ENCODE data around the gene NKTR. TPM values are rescaled to one million over a fixed set of nuclear protein-coding genes. Genes with fewer than 3 reads are reported as not detected.

NKTR gene
- total RNA-seq, 8 experiments from 2014 or later, result 44.4 to 140 (median 76.5) TPM

GRCh38 chr3:42683875-42684598, 83.6 kb downstream of the NKTR start:
- in situ Hi-C loops (cut with MboI; ENCODE audit: low pct_unique_long_range_greater_than_20kb in 2 of 9, low sequenced_read_pairs in 9 of 9, unreplicated experiment in 9 of 9), result no loop called here
- Histone ChIP-seq H3K27ac (peak overlapping the region in 1 of 2 donors; percentile 38), H3K4me3 (no peak overlapping the region), H3K4me1 (replicated peaks in 1 of 2) (peaks cover 2 to 9% of the 10 kb centered on the region in 2 donors)
- WGBS, 10 experiments, result 14 to 100% (median 58%) methylated on average over 1 to 7 of the region's 10 CpGs; no CpG with 5 or more reads in 3 of the 10 experiments
- peak; percentile 90 to 97 (median 95) for ATAC-seq (replicated peaks in 6 of 8)

GRCh38 chr3:42684632-42685362, 84.3 kb downstream of the NKTR start:
- peaks cover 2 to 9% of the 10 kb centered on the region in 2 donors for H3K4me1 ChIP-seq (replicated peaks in 1 of 2)
- no peak overlapping the region for H3K27ac ChIP-seq
- WGBS, 10 experiments, result 59 to 100% (median 81%) methylated on average over 1 to 6 of the region's 7 CpGs; no CpG with 5 or more reads in 1 of the 10 experiments
- no peak for ATAC-seq (replicated peaks in 6 of 8)
- no peak overlapping the region for H3K4me3 ChIP-seq
- in situ Hi-C loops (cut with MboI; ENCODE audit: low pct_unique_long_range_greater_than_20kb in 2 of 9, low sequenced_read_pairs in 9 of 9, unreplicated experiment in 9 of 9), result no loop called here

GRCh38 chr3:42685363-42685881, 84.9 kb downstream of the NKTR start, which contains the start of gene KLHL40:
Gene KLHL40, plus strand, starts transcription at chr3:42685537. Its CDS starts 82 bp downstream, at chr3:42685619.
- Histone ChIP-seq H3K4me1 (replicated peaks in 1 of 2) (peaks cover 2 to 9% of the 10 kb centered on the region in 2 donors), H3K4me3 (no peak within 1 kb of the TSS), H3K27ac (no peak within 1 kb of the TSS)
- in situ Hi-C loops (cut with MboI; ENCODE audit: low pct_unique_long_range_greater_than_20kb in 2 of 9, low sequenced_read_pairs in 9 of 9, unreplicated experiment in 9 of 9), result no loop called here
- ATAC-seq (replicated peaks in 6 of 8), result no peak
- WGBS, 10 experiments, result 40 to 96% (median 91%) methylated on average over 1 to 23 of the region's 34 CpGs; no CpG with 5 or more reads in 6 of the 10 experiments

- no peak overlapping the region for H3K27ac ChIP-seq
- no peak for ATAC-seq (replicated peaks in 6 of 8)
- no peak overlapping the region for H3K4me3 ChIP-seq
- 17 to 100% (median 92%) methylated on average over 1 to 42 of the region's 80 CpGs for WGBS, 10 experiments
- H3K4me1 ChIP-seq (replicated peaks in 1 of 2), result peaks cover 2 to 9% of the 10 kb centered on the region in 2 donors
- in situ Hi-C loops (cut with MboI; ENCODE audit: low pct_unique_long_range_greater_than_20kb in 2 of 9, low sequenced_read_pairs in 9 of 9, unreplicated experiment in 9 of 9), result no loop called here
These were observed 85.7 kb downstream of the NKTR start for GRCh38 chr3:42685891-42686820.

- H3K27ac ChIP-seq, result no peak overlapping the region
- 60 to 100% (median 73%) methylated on average over 1 to 5 of the region's 7 CpGs; no CpG with 5 or more reads in 4 of the 10 experiments for WGBS, 10 experiments
- no peak for ATAC-seq (replicated peaks in 6 of 8)
- no peak overlapping the region for H3K4me3 ChIP-seq
- in situ Hi-C loops (cut with MboI; ENCODE audit: low pct_unique_long_range_greater_than_20kb in 2 of 9, low sequenced_read_pairs in 9 of 9, unreplicated experiment in 9 of 9), result no loop called here
- H3K4me1 ChIP-seq (replicated peaks in 1 of 2), result peaks cover 2 to 9% of the 10 kb centered on the region in 2 donors
These were observed 86.6 kb downstream of the NKTR start for GRCh38 chr3:42686832-42687650.

DNA sequence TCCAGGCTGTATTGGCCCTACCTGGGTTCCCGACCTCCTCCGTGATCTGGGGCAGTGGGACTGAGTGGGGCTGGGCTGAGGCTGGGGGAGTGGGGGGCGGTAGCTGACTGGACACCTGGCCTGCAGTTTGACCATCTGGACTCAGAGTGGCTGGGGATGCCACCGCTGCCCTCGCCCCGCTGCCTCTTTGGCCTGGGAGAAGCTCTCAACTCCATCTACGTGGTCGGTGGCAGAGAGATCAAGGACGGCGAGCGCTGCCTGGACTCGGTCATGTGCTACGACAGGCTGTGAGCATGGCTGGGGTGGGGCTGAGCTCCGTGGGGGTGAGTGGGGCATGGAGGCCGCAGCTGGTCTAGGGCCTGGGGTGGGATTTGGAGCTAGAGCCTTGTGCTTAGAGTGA, 87.5 kb downstream of the NKTR start:
- WGBS, 10 experiments, result no CpG with 5 or more reads among the region's 15 CpGs
- ATAC-seq (replicated peaks in 6 of 8), result no peak
- H3K27ac ChIP-seq, result no peak overlapping the region
- peaks cover 2 to 9% of the 10 kb centered on the region in 2 donors for H3K4me1 ChIP-seq (replicated peaks in 1 of 2)
- H3K4me3 ChIP-seq, result no peak overlapping the region
- in situ Hi-C loops (cut with MboI; ENCODE audit: low pct_unique_long_range_greater_than_20kb in 2 of 9, low sequenced_read_pairs in 9 of 9, unreplicated experiment in 9 of 9), result no loop called here

- in situ Hi-C loops (cut with MboI; ENCODE audit: low pct_unique_long_range_greater_than_20kb in 2 of 9, low sequenced_read_pairs in 9 of 9, unreplicated experiment in 9 of 9), result no loop called here
- no peak for ATAC-seq (replicated peaks in 6 of 8)
- no peak overlapping the region for H3K27ac ChIP-seq
- 80 to 100% (median 100%) methylated on average over 1 to 3 of the region's 22 CpGs; no CpG with 5 or more reads in 6 of the 10 experiments for WGBS, 10 experiments
- H3K4me1 ChIP-seq (replicated peaks in 1 of 2), result peaks cover 2 to 6% of the 10 kb centered on the region in 2 donors
- no peak overlapping the region for H3K4me3 ChIP-seq
These were observed 88.3 kb downstream of the NKTR start for GRCh38 chr3:42688487-42689420.

DNA sequence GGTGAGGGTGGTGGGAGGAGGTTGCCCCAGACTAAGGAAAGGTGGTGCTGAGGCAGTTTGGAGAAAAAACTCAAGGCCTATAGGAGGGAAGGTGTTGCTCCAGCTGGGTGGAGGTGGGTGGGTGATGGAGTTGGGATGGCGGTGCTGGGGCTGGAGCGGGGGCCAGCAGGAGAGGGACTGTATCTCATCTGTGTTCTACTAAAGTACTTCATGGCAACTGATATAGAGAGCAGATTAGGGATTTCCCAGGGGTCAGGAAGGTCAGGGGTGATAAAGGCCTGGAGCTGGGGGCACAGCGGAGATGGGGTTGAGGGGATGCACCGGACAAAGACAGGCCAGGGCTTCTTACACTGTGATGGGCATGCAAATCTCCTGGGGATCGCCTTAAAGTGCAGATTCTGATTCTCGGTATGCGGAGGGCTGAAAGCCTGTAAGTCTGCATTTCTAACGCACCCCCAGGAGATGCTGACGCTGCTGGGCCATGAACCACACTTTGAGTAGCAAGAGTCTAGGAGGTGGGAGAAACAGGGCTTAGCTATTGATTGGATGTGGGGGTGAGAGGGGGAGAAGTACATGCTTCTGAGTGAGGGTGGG, 89.0 kb downstream of the NKTR start:
- 32 to 80% methylated on average over 1 to 5 of the region's 9 CpGs; no CpG with 5 or more reads in 8 of the 10 experiments for WGBS, 10 experiments
- no peak for ATAC-seq (replicated peaks in 6 of 8)
- in situ Hi-C loops (cut with MboI; ENCODE audit: low pct_unique_long_range_greater_than_20kb in 2 of 9, low sequenced_read_pairs in 9 of 9, unreplicated experiment in 9 of 9), result no loop called here
- no peak overlapping the region for H3K27ac ChIP-seq
- H3K4me3 ChIP-seq, result no peak overlapping the region
- H3K4me1 ChIP-seq (replicated peaks in 1 of 2), result peaks cover 0 to 1% of the 10 kb centered on the region in 2 donors

- H3K4me3 ChIP-seq, result no peak overlapping the region
- ATAC-seq (replicated peaks in 6 of 8), result no peak
- H3K4me1 ChIP-seq (replicated peaks in 1 of 2), result no peaks in the 10 kb centered on the region
- no peak overlapping the region for H3K27ac ChIP-seq
- 53 to 100% (median 84%) methylated on average over 1 to 4 of the region's 7 CpGs; no CpG with 5 or more reads in 4 of the 10 experiments for WGBS, 10 experiments
- in situ Hi-C loops (cut with MboI; ENCODE audit: low pct_unique_long_range_greater_than_20kb in 2 of 9, low sequenced_read_pairs in 9 of 9, unreplicated experiment in 9 of 9), result no loop called here
These were observed 89.7 kb downstream of the NKTR start for GRCh38 chr3:42690191-42690590.

DNA sequence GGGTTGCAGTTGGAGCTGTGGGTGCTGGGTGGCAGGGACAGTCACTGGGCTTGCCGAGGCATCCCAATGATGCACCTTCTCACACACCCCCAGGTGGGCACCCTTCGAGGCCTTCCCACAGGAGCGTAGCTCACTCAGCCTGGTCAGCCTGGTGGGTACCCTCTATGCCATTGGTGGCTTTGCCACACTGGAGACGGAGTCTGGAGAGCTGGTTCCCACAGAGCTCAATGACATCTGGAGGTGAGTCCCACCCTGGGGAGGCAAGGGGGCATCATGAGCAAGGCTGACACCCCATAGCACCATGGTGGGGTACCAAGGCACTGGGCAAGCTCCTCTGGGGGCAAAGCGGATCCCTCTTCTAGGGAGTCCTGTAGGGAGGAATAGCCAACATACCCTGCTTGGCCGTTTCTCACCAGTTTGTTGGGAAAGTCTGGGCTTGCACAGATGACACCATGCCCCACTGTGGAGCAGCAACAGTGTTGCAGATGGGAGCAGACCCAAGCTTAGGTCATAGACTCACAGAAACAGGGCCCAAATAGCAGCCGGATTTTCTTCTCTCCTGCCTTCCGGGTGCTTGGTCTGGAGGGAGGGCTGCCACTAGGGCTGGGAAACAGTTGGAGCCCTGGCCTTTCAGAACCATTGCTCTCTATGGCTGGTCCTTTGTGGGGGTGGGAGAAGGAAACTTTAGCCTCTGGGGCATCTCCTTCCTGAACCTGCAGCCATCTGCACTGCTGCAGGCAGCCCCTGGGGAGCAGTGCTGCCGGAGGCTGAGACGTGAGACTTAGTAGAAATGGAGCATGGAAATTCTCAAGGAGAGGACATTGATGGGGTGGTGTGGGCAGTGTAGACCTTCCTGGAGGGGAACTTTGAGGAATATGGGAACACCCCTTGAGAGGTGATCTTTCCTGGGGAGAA, 90.5 kb downstream of the NKTR start:
- Histone ChIP-seq H3K4me1 (replicated peaks in 1 of 2) (no peaks in the 10 kb centered on the region), H3K4me3 (no peak overlapping the region), H3K27ac (no peak overlapping the region)
- in situ Hi-C loops (cut with MboI; ENCODE audit: low pct_unique_long_range_greater_than_20kb in 2 of 9, low sequenced_read_pairs in 9 of 9, unreplicated experiment in 9 of 9), result no loop called here
- no peak for ATAC-seq (replicated peaks in 6 of 8)
- WGBS, 10 experiments, result 20 to 92% (median 80%) methylated on average over 1 to 5 of the region's 10 CpGs; no CpG with 5 or more reads in 5 of the 10 experiments

All from motor neuron (in vitro differentiated cells).